C4-2B (cell line): ENCODE results near the gene IQGAP2.

ENCODE experiments used
- ZFX ChIP-seq: fragments of 450-650 bp; IDR thresholded peaks from 2 replicates; pipeline ENCODE4 v1.6.1; 2017
- TF ChIP-seq, protein P1 (sequence below): fragments of 450-650 bp; conservative IDR thresholded peaks from 2 replicates; pipeline ENCODE4 v1.5.1; 2017; ENCODE audit warnings: mild to moderate bottlenecking

DNA sequence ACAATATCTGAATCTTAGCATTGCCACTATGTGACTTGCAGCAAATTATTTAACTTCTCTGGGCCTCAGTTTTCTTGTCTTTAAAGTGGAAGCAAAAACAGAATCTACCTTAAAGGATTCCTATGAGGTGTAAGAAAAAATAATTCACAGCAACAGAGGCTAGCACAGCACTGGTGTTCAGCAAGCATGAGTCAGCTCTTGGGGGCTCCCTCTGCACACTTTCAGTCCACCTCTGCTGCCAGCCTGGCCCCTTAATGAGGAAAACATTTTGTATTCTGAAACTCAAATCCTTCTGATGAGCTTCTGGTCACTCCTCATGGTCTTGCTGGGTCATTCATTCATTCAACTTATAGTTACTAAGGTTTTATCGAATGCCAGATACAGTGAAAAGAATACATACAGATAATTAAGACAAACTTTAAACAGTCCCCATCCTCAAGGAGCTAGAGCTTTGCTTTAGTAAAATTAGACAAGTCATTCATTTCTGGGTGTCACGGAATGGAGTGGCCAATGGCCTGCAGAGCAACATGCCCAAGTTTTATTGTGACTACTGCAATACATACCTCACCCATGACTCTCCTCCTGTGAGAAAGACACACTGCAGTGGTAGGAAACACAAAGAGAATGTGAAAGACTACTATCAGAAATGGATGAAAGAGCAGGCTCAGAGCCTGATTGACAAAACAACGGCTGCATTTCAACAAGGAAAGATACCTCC, 26.8 kb upstream of the IQGAP2 start:
- TF ChIP-seq, protein P1, sequence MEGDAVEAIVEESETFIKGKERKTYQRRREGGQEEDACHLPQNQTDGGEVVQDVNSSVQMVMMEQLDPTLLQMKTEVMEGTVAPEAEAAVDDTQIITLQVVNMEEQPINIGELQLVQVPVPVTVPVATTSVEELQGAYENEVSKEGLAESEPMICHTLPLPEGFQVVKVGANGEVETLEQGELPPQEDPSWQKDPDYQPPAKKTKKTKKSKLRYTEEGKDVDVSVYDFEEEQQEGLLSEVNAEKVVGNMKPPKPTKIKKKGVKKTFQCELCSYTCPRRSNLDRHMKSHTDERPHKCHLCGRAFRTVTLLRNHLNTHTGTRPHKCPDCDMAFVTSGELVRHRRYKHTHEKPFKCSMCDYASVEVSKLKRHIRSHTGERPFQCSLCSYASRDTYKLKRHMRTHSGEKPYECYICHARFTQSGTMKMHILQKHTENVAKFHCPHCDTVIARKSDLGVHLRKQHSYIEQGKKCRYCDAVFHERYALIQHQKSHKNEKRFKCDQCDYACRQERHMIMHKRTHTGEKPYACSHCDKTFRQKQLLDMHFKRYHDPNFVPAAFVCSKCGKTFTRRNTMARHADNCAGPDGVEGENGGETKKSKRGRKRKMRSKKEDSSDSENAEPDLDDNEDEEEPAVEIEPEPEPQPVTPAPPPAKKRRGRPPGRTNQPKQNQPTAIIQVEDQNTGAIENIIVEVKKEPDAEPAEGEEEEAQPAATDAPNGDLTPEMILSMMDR = no peak
- TF ChIP-seq ZFX = no peak
